Measurements from ENCODE around the gene UST.
"Not testable (repeated sequence)": the region's sequence is repeated elsewhere in the genome, so short reads cannot be mapped to it uniquely, and the experiment has no call there.

UST gene

GRCh38 chr6:148904896-148905870, 158.4 kb downstream of the UST start:
- DNase-seq (ENCODE audit: low read depth) = no peak

- no peak for DNase-seq (ENCODE audit: low read depth)
Observed at GRCh38 chr6:148905901-148906300, 159.1 kb downstream of the UST start.

DNA sequence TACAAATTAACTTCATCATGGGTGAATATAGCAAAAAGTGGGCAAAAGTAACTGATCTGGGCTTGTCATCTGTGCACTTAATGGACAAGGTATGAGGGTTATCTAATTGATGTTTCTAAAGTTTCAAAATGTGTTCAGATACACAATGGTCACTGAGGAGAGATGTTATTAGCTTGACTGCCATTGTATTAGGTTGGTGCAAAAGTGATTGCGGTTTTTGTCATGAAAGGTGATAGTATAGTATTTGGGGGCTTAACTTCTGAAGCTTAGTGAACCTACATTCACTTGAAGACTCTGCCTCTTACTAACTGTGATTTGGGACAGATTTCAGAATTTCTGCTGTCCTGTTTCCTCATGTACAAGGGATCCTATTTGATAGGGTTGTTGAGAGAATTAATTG, 159.6 kb downstream of the UST start:
- no peak for DNase-seq (ENCODE audit: low read depth)

DNA sequence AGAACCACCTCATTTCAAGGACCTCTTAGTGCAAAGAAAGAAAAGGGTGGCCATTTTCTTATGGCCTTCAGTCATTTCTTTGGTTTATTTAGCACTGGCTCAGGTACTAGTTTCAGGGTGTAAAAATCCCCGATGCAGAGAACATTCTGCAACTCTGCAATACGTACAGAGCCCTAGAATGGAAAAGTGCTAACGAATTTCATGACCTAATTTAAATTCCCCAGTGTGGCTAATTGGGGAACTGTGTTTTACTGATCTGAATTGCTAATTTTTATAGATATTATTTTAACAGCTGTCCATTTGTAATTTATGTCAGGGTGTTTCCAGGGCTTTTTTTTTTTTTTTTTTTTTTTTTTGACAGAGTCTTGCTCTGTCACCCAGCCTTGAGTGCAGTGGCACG, 160.7 kb downstream of the UST start:
- no peak for DNase-seq (ENCODE audit: low read depth)

GRCh38 chr6:148912252-148912651, 165.4 kb downstream of the UST start:
- no peak for DNase-seq (ENCODE audit: low read depth)

DNA sequence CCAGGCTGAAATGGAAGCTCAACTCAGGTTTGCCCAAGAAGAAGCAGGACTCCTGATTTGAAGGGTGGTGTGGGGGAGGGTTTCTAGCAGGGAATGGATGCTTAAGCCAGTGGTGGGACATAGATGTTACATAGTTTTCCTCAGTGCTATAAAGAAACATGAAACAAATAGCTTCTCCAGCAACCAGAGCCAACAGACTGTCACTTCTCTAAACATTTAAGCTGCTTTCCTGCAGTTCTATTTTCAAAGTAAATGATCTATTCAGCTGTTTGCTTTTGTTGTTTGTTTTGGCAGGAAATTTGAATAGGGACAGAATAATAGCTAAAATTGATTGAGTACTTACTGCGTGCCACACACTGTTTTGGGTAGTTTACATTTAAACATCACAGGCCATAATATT, 169.0 kb downstream of the UST start:
- DNase-seq (ENCODE audit: low read depth) = no peak

DNA sequence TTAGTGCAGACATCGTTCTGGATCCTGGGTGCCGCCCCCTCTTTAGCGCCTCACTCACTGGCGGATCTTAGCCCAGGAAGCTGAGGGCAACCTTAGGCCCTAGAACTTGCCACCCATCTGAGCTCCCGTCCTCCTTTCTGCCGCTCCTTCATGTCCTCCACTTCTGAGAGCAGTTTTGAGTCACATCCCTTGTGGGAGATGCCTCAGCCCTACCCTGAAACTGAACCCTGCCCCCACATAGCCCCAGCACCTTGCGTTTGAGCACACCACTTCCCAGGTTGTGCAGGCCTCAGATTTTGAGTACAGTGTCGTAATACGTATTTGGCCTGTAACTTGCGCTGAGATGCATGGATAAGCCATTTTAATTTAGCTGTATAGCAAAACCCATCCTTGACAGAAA, 169.7 kb downstream of the UST start:
- not testable (repeated sequence) for DNase-seq (ENCODE audit: low read depth)

GRCh38 chr6:148924226-148925012, 177.6 kb downstream of the UST start:
- no peak for DNase-seq (ENCODE audit: low read depth)

DNA sequence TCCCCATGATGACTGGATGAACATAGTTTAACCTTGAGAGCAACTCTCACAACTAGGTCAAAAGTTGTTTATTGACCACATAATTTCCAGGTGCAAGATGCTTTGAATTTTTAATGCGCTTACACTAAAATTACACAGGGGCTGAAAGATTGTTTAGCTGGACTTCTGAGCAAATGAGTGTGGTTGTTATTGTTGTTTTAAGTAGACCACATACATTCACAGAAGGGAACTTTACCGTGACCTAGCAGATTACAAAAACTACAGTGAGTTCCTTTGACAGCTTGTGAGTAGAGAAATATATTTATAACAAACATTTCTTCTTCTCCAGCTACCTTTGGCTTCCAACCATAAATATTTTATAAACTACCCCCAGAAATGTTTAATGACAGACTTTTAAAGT, 178.9 kb downstream of the UST start:
- DNase-seq (ENCODE audit: low read depth) = no peak

GRCh38 chr6:148926478-148926877, 179.6 kb downstream of the UST start:
- DNase-seq (ENCODE audit: low read depth) = no peak

DNA sequence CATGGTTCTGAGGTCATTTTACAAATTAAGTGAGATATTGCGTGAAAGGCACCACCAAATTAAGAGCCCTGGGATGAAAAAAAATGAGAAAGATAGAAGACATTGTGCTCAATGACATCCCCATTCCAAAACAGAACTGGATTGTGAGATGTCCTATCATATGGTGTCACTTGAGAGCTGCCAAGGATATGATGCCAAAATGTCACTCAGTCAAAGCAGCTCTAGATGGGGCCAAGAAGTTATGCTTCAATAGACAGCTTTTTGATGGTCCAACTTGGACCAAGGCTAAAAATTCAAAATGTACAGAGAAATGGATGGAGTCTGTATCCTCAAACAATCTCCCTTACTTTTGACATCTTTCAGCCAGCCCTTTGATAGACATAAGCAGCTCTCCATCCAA, 180.8 kb downstream of the UST start:
- DNase-seq (ENCODE audit: low read depth) = no peak

GRCh38 chr6:148928811-148929210, 182.0 kb downstream of the UST start:
- DNase-seq (ENCODE audit: low read depth) = no peak

DNA sequence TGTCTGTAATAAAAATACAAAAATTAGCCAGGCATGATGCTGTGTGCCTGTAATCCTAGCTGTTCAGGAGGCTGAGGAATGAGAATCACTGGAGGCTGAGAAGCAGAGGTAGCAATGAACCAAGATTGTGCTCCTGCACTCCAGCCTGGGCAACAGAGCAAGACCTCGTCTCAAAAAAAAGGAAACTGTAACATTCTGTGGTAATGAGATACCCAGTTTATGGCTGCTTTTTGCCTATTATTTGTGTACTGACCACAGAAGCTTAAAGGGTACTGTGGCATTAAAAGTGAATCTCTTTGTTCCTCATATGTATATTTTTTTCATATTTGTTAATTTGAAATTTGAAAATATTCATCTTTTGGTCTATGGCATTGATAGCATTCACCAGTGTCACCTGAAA, 185.4 kb downstream of the UST start:
- DNase-seq (ENCODE audit: low read depth) = no peak

DNA sequence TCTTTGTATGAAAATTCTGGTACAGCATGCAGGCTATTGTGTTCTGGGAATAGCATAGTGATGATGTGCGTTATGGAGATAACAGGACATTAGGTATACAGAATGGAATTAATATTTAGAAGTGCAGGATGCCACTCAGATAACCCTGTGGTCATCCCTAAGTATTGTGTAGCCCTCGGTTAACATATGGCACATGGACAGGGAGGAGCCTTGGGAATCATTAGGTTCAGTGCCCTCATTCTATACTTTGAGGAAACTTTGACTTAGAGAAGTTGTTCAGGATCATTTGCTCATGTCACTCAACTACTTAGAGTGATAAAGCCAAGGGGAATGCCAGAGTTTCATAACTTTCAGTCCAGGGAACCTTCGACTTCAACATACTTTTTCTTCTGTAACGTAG, 185.9 kb downstream of the UST start:
- DNase-seq (ENCODE audit: low read depth) = peak; percentile 76

DNA sequence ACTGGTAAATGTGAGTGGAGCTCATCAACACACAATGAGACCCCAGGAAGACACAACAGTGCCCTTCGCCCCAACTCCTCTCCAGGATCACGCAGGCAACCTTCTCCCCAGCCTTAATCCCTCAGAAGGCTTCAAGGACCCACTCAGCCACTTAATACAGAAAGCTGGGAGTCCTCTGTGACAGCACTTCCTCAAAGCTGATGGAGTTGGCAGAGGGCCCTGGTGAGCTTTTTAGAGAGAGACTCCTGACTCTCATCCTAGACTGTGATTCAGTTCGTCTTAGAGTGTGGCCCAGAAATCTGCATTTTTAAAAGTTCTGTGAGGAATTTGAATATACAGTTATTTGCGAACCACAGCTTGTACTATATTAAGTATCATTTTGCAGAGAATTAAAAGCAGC, 187.7 kb downstream of the UST start:
- DNase-seq (ENCODE audit: low read depth) = no peak

DNA sequence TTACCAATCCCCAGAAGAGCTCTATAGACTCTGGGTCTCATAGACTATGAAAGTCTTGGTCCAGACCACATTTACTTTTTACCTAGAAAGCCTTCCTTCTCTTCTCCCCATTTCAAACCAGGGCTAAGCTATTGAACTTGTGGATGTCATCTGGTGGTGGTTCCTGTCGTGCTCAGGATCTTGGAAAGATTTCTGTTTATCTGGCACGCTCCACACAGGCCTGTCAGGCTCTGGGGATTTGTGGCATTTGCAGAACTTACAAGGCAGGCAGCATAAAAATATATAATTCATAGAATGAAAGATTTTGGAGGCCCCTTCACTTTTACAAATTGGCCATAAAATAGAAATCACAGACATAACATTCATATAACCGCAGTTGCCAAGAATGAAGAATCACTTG, 188.1 kb downstream of the UST start:
- DNase-seq (ENCODE audit: low read depth) = no peak

- peak; percentile 16 for DNase-seq (ENCODE audit: low read depth)
Observed at GRCh38 chr6:148935705-148936435, 189.0 kb downstream of the UST start.

- DNase-seq (ENCODE audit: low read depth) = peak; percentile 71
Observed at GRCh38 chr6:148943451-148943850, 196.6 kb downstream of the UST start.

- DNase-seq (ENCODE audit: low read depth) = no peak
Observed at GRCh38 chr6:148944608-148945007, 197.8 kb downstream of the UST start.

GRCh38 chr6:148945301-148946021, 198.6 kb downstream of the UST start:
- peak; percentile 36 for DNase-seq (ENCODE audit: low read depth)

GRCh38 chr6:148947621-148948444, 201.0 kb downstream of the UST start:
- DNase-seq (ENCODE audit: low read depth) = peak; percentile 68
